T47D (cell line): Measurements from ENCODE around the gene DAZ3.
"Not testable (repeated sequence)": the region's sequence is repeated elsewhere in the genome, so short reads cannot be mapped to it uniquely, and the experiment has no call there.

Source experiments
- DNase-seq, 2 experiments: peaks; one replicate each; pipeline versions ENCODE4 v3.0.0 to v3.0.0-alpha.2; 2011 to 2012; ENCODE audit warnings: low read depth in 1 of 2, low spot score in 1 of 2
- in situ Hi-C: cut with HindIII; loops from 2 replicates; pipeline ENCODE4 v1.10.0; 2016; ENCODE audit warnings: low sequenced_read_pairs, low pct_unique_long_range_greater_than_20kb

DAZ3 gene

GRCh38 chrY:24813293-24813692 is at the start of gene DAZ3:
Gene DAZ3 (minus strand): TSS chrY:24813393. CDS start chrY:24813185, 208 bp downstream.
- DNase-seq, in situ Hi-C loops: not testable (repeated sequence)

GRCh38 chrY:24833619-24834018 is 20.4 kb upstream of the DAZ3 start, which contains the start of gene DAZ4:
Gene DAZ4 (plus strand): TSS chrY:24833919. CDS start chrY:24834127, 208 bp downstream.
- DNase-seq, in situ Hi-C loops: not testable (repeated sequence)

- in situ Hi-C loops, DNase-seq: not testable (repeated sequence)
Observed at GRCh38 chrY:24825069-24825468, 11.9 kb upstream of the DAZ3 start.

GRCh38 chrY:24824184-24824879 is 11.1 kb upstream of the DAZ3 start:
- in situ Hi-C loops, DNase-seq: not testable (repeated sequence)

- in situ Hi-C loops, DNase-seq: not testable (repeated sequence)
Observed at GRCh38 chrY:24821836-24822235, 8.6 kb upstream of the DAZ3 start.
